Stomach (tissue), 4 donors: ENCODE data around the gene GRB2.

Experiments
- CTCF ChIP-seq, 7 experiments: fragments of 450-650 bp in 4 of 7; fragments of 200-600 bp in 3 of 7; sonication (generic) in 3 of 7; IDR thresholded peaks; one replicate each; pipeline ENCODE4 v1.5.1; 2016 to 2019; ENCODE audit warnings: antibody characterized with exemption in 7 of 7, control low read depth in 2 of 7, mild to moderate bottlenecking in 1 of 7
- EP300 ChIP-seq: sonication (generic); formaldehyde crosslinking; IDR thresholded peaks from one replicate; pipeline ENCODE4 v1.6.1; 2017; ENCODE audit warnings: antibody characterized with exemption
- POLR2A ChIP-seq, 4 donors: fragments of 450-650 bp; IDR thresholded peaks; one replicate each; pipeline ENCODE4 v1.6.1; 2016; ENCODE audit warnings: antibody characterized with exemption in 4 of 4, control low read depth in 2 of 4, mild to moderate bottlenecking in 1 of 4, moderate library complexity in 1 of 4

- no peak for TF ChIP-seq CTCF (IDR thresholded peaks at IDR 0.05)
- no peak for TF ChIP-seq POLR2A (IDR thresholded peaks at IDR 0.05)
- TF ChIP-seq EP300: no peak
Measured at GRCh38 chr17:75390982-75391381, 14.5 kb downstream of the GRB2 start.
